NCI-H1417 treated with DMSO at 0.1 percent for 48 hours (cell line): ENCODE results near the gene ABCB11.

Source experiments
- DNase-seq: peaks from one replicate; lab custom pipeline; 2025; lab: John Stamatoyannopoulos, UW

The ABCB11 gene

DNA sequence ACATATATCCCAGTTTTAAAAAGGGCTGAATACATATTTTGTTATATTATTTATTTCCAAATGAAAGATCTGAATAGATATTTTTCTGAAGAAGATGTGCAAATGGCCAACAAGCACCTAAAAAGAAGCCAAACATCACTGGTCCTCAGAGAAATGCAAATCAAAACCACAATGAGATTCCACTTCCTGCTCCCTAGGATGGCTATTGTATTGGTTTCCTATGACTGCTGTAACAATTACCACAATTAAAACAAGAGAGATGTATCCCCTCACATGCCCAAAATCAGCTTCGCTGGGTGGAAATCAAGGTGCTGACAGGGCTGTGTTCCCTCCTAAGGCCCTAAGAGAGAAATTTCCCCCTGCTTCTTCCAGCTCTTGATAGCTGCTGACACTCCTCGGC, 23.2 kb downstream of the ABCB11 start:
- DNase-seq, result no peak

- no peak for DNase-seq
Observed at GRCh38 chr2:169007356-169007755, 23.8 kb downstream of the ABCB11 start.

- no peak for DNase-seq
Observed at GRCh38 chr2:169006665-169007064, 24.5 kb downstream of the ABCB11 start.

DNA sequence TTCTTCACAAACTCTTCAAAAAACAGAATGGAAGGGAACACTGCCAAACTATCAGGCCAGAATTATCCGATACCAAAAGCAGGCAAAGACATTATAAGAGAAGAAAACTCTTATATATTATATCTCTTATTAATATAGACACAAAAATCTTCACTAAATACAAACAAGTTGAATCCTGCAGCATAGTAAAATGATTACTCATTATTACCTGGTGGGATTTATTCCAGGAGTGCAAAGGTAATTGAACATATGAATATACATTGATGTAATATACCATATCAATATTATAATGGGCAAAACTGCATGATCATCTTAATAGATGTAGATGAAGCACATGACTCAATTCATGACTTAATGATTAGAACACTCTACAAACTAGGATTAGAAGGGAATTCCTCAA, 25.1 kb downstream of the ABCB11 start:
- DNase-seq, result no peak

- DNase-seq, result no peak
Observed at GRCh38 chr2:169005080-169005598, 26.0 kb downstream of the ABCB11 start.

GRCh38 chr2:169002161-169002738, 28.9 kb downstream of the ABCB11 start:
- DNase-seq, result no peak

GRCh38 chr2:169001116-169001815, 29.9 kb downstream of the ABCB11 start:
- DNase-seq, result no peak

DNA sequence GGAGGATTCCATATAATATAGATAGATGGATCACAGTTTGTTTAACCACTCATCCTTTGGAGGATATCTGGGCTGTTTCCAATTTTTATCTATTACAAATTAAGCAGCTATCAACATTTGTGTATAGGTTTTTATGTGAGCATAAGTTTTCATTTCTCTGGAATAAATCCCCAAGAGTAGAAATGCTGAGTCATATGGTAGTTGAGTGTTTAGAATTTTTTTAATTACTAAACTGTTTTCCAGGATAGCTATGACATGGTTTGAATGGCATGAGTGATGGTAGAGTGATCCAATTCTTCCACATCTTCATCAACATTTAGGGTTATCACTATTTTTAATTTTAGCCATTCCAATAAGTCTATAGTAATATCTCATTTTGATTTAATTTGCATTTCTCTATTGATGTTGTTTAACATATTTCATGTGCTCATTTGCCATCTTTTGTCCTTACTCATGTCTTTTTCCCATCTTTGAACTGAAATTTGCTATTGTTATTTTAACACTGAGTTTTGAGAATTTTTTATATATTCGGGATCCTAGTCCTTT, 31.4 kb downstream of the ABCB11 start:
- no peak for DNase-seq

DNA sequence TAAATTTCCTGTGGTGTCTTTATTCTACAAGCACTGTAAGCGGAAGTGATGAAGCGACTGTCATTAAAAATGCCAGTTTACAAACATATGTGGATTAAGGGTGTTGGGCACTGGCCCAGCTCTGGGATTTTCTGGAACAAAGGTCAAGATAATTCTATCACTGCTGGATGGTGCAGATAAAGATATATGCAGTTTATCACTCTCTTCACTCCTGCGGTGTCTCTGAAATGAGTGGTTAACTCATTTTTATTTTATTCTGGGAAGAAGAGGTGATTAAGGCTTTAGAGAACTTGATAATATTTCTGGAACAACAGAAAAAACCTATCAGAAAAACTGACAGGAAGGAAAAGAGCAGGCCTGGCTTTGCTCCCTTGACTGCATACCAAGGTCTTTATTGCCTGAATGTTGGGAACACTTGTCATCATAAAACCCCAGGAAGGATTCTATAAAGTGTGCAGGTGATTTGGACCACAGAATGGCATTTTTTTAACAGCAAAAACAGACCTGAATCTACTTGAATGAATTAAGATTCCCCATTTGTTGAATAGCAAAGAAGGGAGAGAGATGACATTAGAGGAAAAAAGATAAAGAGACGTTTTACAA, 32.4 kb downstream of the ABCB11 start:
- DNase-seq, result no peak

DNA sequence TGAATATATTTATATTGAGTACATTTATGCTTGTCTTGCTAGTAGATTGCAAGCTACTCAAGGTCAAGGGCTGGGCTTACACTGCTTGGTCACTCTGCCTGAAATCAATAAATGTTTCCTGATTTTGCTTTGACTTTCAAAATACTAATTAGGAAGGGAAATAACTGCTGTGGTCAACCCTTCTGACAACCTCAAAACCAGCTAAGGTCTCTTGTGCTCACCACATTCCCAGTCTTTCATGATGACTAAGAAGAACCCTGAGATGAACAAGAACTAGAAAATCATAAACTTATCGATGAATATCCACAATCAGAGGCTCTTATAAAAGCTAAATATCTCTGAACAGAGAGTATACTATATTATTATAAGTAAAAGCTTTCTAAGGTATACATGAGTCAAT, 33.3 kb downstream of the ABCB11 start:
- no peak for DNase-seq

DNA sequence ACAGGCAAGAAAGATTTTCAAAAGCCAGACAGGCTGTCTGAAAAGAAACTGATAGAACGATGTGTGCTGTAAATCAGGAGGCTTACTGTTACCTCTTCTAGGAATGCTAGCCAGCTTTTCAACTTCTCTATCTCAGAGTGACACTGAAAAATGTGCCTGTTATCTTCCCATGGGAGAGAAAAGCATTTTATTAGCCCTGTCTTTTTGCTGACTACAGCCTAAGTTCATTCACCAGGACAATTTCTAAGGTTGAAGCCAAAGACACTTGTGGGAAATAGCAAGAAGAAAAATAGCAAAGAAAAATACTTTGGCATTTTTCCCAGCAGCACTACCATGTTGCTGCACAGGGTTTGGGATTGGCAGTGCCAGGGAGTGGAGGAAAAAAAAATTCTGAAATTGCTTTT, 34.0 kb downstream of the ABCB11 start:
- no peak for DNase-seq

DNA sequence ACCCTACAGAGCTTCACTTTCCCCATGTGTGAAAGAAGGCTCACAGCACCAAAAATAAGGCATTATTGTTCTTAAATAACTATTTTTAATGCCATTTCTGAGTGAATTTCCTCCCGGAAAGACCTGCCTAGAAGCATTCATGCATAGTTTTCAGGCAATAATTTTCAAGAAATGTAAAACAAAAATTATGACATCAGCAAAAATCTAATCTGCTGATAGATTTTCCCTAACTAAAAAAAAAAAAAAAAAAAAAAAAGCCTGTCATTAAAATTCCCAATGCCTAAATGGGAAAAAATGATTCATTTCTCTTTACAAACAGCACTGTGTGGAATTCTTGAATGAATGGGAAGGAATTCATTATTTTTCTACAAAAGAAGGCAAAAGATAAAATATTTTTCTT, 35.4 kb downstream of the ABCB11 start:
- DNase-seq, result no peak

GRCh38 chr2:168993538-168993937, 37.6 kb downstream of the ABCB11 start:
- no peak for DNase-seq

- no peak for DNase-seq
Observed at GRCh38 chr2:168992591-168993349, 38.4 kb downstream of the ABCB11 start.

DNA sequence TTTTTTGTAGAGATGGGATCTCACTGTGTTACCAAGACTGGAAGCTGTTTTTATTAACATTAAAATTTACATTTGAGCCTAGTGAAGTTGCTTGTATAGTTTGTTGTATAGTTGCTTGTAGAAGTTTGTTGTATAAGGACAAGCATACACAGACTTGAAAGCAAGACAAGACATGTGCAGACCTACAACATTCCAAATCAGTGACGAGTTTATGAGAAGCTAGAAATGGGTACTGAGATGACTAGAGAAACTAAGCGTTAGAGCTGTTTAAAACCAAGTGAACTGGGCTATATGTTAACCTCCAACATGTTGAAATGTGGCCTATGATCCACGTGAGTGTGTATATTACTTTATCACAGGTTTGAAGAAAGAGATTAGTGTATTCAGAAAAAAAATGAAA, 39.1 kb downstream of the ABCB11 start:
- DNase-seq, result no peak

- DNase-seq, result no peak
Observed at GRCh38 chr2:168988755-168989154, 42.4 kb downstream of the ABCB11 start.

DNA sequence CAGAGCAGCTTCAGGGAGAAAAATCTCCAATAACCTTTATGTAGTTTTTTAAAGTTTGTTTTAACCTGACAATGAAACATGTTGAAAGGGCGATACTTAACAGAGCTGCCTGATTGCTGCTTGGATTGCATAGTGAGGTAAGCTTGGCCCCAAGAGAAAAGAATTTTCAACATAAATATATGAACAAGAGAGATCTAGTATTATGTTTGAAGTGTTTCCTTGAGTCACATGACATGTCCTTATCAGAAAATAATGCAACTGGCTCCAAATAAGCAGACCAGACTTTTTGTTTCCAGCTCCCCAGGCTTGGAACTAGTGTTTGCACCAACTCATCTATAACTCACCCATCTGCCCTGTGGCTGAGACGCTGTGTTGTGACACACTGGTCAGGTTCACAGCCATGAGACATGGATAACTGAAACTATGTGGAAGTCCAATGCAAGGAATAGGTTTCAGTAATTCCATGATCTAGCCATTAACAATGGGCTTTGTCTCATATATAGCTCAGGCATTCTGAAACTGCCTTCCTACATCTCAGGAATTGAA, 44.7 kb downstream of the ABCB11 start:
- DNase-seq, result no peak

DNA sequence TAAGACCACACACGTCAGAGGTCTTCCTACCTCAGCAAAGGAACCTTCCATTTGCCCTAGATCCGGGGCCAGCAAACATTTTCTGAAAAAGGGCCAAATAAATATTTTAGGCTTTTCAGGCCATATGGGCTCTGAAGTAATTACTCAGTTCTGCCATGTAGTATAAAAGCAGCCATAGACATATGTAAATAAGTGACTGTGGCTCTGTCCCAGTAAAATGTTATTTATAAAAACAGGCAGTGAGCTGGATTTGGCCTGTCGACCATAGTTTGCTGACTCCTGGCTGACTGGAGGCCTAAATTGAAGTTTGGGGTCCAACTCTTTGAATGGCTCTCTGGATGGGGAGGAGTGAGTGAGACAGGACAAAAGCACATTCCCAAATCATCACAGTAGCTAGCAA, 49.5 kb downstream of the ABCB11 start:
- DNase-seq, result no peak

GRCh38 chr2:168978461-168978861, 52.7 kb downstream of the ABCB11 start:
- DNase-seq, result no peak

GRCh38 chr2:168977608-168978007, 53.5 kb downstream of the ABCB11 start:
- DNase-seq, result no peak

- no peak for DNase-seq
Observed at GRCh38 chr2:168976034-168976654, 55.0 kb downstream of the ABCB11 start.

DNA sequence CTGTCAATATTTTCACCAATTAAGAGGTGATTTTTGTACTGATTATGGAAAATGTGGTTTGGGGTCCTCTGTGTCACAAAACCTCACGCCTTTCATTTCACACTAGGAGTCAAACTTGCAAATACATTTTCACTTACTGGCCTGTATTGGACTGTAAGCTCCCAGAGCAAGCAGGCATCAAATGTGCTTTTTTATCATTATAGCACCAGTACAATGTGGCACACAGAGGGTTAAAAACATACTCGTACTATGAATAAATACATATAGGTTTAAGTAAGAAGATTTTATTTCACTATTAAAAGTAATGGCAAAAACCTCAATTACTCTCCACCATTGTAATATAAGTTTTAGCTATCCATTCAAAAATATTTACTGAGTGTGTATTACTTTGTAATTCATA, 56.7 kb downstream of the ABCB11 start:
- no peak for DNase-seq
